GM19043 (cell line): ENCODE measurements around the gene ABCA10.
"Not testable (repeated sequence)": the region's sequence is repeated elsewhere in the genome, so short reads cannot be mapped to it uniquely, and the experiment has no call there.

Experiments
- ATAC-seq: cut with Tn5 transposase; IDR thresholded peaks from one replicate; pipeline ENCODE4 v1.9.1; 2021; ENCODE audit warnings: low read depth; ENCODE audit not compliant: unreplicated experiment

The ABCA10 gene, protein sequence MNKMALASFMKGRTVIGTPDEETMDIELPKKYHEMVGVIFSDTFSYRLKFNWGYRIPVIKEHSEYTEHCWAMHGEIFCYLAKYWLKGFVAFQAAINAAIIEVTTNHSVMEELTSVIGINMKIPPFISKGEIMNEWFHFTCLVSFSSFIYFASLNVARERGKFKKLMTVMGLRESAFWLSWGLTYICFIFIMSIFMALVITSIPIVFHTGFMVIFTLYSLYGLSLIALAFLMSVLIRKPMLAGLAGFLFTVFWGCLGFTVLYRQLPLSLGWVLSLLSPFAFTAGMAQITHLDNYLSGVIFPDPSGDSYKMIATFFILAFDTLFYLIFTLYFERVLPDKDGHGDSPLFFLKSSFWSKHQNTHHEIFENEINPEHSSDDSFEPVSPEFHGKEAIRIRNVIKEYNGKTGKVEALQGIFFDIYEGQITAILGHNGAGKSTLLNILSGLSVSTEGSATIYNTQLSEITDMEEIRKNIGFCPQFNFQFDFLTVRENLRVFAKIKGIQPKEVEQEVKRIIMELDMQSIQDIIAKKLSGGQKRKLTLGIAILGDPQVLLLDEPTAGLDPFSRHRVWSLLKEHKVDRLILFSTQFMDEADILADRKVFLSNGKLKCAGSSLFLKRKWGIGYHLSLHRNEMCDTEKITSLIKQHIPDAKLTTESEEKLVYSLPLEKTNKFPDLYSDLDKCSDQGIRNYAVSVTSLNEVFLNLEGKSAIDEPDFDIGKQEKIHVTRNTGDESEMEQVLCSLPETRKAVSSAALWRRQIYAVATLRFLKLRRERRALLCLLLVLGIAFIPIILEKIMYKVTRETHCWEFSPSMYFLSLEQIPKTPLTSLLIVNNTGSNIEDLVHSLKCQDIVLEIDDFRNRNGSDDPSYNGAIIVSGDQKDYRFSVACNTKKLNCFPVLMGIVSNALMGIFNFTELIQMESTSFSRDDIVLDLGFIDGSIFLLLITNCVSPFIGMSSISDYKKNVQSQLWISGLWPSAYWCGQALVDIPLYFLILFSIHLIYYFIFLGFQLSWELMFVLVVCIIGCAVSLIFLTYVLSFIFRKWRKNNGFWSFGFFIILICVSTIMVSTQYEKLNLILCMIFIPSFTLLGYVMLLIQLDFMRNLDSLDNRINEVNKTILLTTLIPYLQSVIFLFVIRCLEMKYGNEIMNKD (N-terminal part only)

DNA sequence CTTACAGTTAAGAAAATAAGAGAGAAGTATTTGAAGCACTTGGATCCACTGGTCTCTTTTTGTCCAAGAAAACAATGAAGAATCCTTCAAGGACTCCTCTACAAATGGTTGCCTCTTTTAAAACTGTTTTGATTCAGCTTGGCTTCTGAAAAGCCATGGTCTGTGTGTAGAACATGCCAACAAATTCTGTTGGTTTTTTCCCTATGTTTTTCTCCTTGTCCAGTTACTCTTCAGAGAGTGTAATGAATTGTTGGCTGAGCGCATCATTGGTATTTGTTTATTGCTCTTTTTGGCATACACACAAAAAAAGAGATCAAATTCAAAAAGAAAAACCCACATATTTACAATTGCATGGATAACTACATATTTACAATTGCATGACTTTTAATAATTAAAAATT lies at the start of gene ABCA10:
ABCA10 (minus strand) TSS at position 249 of the 400 bp plus-strand sequence. CDS start 3,466 bp downstream, outside the sequence.
- ATAC-seq = no peak

GRCh38 chr17:69276279-69276678 lies 47.7 kb upstream of the ABCA10 start:
- ATAC-seq = not testable (repeated sequence)

DNA sequence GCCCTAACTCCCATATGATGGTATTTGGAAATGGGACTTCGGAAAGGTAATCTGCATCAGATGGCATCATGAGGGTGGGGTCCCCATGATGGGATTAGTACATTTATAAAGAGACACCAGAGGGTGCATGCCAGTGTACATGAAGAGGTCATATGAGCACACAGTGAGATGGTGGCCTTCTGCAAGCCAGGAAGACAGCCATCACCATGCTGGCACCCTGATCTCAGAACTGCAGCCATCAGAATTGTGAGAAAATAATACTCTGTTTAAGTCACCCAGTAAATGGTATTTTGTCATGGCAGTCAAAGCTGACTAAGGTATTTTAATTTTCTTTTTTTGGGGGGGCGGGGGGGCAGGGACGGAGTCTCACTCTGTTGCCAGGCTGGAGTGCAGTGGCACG lies 47.1 kb upstream of the ABCA10 start:
- ATAC-seq = no peak

GRCh38 chr17:69271023-69271422 lies 42.4 kb upstream of the ABCA10 start:
- no peak for ATAC-seq

GRCh38 chr17:69269131-69269998 lies 40.7 kb upstream of the ABCA10 start:
- ATAC-seq = no peak

DNA sequence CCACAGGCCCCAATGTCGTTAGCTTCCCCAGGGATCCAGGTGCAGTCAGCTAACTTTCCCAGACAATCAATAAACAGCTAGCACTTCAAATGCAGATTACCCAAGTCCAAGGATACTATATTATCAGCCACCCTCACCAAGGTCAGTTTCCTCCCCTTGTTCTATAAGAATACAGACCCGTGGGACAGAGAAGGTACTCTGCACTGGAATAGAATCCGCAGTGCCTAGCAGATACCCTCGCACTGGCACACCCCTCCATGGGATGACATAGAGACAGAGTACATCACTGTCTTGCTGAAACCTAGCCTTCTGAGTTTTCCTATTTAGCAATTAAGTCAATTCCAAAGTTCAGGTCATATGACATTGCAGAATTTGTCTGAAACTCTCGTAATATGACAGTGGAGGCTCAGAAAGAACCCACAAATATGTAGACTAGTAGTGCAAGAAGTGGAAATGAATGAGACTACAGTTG lies 40.0 kb upstream of the ABCA10 start:
- ATAC-seq = no peak

DNA sequence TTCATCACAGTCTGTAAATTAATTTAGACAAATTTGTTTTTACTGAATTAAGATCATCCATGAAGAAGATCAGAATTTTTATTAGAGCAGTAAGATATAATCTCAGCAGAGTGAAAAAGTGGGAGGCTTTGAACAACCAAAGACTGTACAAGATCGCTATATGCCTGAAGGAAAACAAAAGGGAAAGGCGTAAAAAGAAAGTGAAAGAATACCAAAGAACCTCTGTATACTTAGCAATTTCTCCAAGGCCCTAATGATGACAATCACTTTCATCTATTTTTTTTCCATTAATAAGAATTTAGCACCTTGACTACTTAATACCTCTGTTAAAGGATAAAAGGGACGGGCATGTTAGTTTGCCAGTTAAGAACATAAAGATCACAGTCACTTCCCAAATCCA lies 38.6 kb upstream of the ABCA10 start:
- no peak for ATAC-seq

DNA sequence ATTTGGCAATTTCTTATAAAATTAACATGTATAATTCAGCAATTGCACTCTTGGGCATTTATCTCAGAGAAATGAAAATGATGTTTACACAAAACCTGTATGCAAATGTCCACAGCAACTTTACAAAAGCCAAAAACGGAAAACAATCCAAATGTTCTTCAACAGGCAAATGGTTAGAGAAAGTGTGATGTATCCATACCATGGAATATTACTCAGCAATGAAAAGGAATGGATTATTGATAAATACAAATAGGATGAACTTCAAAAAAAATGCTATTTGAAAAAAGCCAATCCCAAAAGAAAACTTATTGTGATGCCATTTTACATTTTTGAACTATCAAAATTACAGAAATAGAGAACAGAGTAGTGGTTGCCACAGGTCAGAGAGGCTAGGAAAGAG lies 37.2 kb upstream of the ABCA10 start:
- no peak for ATAC-seq

DNA sequence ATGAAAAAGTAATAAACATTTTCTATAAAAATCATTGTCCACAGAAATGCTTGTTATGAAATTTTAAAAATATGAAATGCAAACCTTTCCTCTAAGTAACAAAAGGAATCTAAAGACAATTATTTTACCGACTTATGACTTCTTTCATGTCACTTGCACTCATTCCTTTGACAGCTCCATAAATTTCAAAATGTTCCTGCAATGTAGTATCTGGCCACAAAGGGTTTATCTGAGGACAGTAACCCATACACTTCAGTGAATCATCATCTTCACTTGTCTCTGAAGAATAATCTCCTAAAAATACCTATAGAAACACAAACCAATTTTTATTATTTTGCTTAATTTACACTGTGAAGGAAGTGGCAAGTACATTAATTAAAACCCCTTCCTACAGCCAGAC lies 25.6 kb upstream of the ABCA10 start:
- ATAC-seq = no peak

GRCh38 chr17:69250641-69251040 lies 22.0 kb upstream of the ABCA10 start:
- ATAC-seq = no peak

GRCh38 chr17:69246726-69247375 lies 18.2 kb upstream of the ABCA10 start:
- no peak for ATAC-seq

DNA sequence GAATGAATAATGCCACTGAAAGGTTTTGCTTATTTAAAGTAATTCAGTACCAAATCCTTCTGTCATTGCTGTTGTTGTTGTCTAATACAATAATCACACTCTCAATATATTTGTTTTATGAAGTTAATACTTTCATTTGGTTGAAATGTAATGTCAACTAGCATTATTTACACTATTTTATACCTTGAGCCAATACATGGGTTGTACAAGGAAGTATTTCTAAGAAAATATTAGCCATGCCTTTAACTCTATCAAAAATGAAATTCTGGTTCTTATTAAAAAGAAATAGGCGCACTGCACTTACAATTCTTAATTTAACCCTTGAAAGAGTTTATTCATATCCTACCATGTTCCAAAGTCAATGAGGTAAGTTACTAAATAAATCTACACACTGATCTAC lies 17.6 kb upstream of the ABCA10 start:
- ATAC-seq = no peak

DNA sequence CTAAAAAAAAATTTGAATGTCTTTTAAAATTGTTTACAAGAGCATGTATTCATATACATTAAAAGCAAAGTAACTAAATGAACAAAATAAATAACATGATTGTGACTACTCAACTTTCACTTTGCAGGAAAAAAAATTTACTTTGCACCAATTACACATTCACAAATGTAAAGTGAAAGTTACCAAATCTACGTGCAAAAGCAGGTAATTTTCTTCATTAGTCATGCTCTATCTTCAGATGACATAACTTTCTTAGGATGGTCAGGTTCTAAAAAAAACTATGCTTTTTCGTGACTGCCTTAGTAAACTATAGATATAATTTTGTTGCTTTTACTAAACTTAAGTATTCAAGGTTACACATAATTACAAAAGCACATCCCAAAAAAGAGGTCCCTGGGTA lies 17.0 kb upstream of the ABCA10 start:
- no peak for ATAC-seq

- ATAC-seq = no peak
Observed at GRCh38 chr17:69239611-69240600, 11.3 kb upstream of the ABCA10 start.

- ATAC-seq = no peak
Observed at GRCh38 chr17:69236946-69237345, 8.3 kb upstream of the ABCA10 start.

DNA sequence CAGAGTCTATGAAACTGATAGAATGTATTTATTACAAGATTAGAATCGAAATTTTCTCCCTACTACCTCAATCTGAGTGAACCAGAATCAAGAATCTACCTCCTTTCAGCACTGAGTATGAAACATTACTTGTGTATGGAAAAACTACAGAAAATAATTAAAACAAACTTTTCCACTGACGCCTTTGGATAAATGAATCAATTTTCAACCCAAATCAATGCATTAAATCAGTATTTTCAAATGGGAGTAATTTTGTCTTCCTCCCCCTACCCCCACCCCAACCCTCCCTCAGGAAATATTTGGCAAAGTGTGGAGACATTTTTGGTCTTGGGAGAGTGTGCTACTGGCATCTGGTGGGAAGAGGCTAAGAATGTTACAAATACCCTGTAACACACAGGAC lies 7.8 kb upstream of the ABCA10 start:
- ATAC-seq = no peak

- ATAC-seq = peak; percentile 91
Observed at GRCh38 chr17:69235338-69236058, 6.9 kb upstream of the ABCA10 start.

DNA sequence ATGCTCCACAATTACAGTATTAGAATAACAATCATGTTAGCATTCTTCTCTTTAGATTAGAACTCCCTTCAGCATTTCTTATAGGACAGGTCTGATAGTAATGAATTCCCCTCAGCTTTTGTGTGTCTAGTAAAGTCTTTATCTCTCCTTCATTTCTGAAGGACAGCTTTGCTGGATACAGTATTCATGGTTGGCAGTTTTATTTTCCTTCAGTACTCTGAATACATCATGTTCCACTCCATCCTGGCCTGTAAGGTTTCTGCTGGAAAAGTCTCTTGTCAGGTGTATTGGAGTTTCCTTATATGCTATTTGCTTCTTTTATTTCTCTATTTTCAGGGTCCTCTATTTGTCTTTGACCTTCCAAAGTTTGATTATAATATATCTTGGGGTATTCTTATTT lies 4.0 kb upstream of the ABCA10 start:
- no peak for ATAC-seq
